Left ventricle myocardium superior (tissue), 1 donor: ENCODE data around the gene ZNRD2. TPM values are rescaled to one million over a fixed set of nuclear protein-coding genes. Genes with fewer than 3 reads are reported as not detected.
A peak's percentile ranks its signal among the peaks of the same experiment; 100 is the strongest.

Experiments
- ATAC-seq: fragments of 200-7000 bp; cut with Tn5 transposase; one replicate; pipeline ENCODE4 v1.9.1; 2020; ENCODE audit warnings: mild to moderate bottlenecking, moderate library complexity
- DNase-seq: peaks from one replicate; pipeline ENCODE4 v3.0.0-alpha.2; 2020
- intact Hi-C: fragments of 100-400 bp; cut with micrococcal nuclease; formaldehyde crosslinking; loops from one replicate; pipeline ENCODE4 v1.11.0; 2022
- total RNA-seq: library from RNA; stranded (reverse); fragmentation: NEBNext Ultra II Directional; extraction: Animal tissue kit (Norgen Biotek cat#: 25700); gene quantifications from one replicate; pipeline ENCODE4 v1.2.1, GENCODE V29; 2021
- donor health status: DM: no; HTN: yes; CAD: no; lungs with severe emphysema.

Gene ZNRD2
- total RNA-seq, 1 donor from 2014 or later, result 25.0 TPM

- ATAC-seq (no peak), DNase-seq (no peak)
- intact Hi-C loops, result loop anchor here (10.0 kb wide), 1 partner anchor 51 kb away; no protein-coding TSS in a partner anchor
Measured at GRCh38 chr11:65595543-65596281, 25.4 kb downstream of the ZNRD2 start, which contains the start of gene KCNK7. Gene KCNK7 (minus strand): TSS chr11:65595800. CDS start chr11:65595772, 28 bp downstream.

GRCh38 chr11:65596520-65596919, 26.2 kb downstream of the ZNRD2 start:
- intact Hi-C loops, result loop anchor here (10.0 kb wide), 1 partner anchor 52 kb away; no protein-coding TSS in a partner anchor
- no peak for ATAC-seq
- no peak for DNase-seq

GRCh38 chr11:65598258-65598699, 28.0 kb downstream of the ZNRD2 start:
- DNase-seq (no peak), ATAC-seq (no peak)
- intact Hi-C loops, result loop anchor here (10.0 kb wide), 1 partner anchor 53 kb away; no protein-coding TSS in a partner anchor

- intact Hi-C loops, result loop anchor here (10.0 kb wide), 1 partner anchor 55 kb away; no protein-coding TSS in a partner anchor
- DNase-seq, result no peak
- ATAC-seq, result no peak
Measured at GRCh38 chr11:65599216-65599954, 29.1 kb downstream of the ZNRD2 start.

GRCh38 chr11:65599955-65600246, 29.6 kb downstream of the ZNRD2 start:
- no peak for ATAC-seq
- no peak for DNase-seq
- intact Hi-C loops, result loop anchor here (10.0 kb wide), 1 partner anchor 55 kb away; no protein-coding TSS in a partner anchor

GRCh38 chr11:65604258-65604657, 34.0 kb downstream of the ZNRD2 start:
- DNase-seq (no peak), ATAC-seq (no peak)
- intact Hi-C loops, result no loop called here

- intact Hi-C loops, result no loop called here
- peak; percentile 95 for DNase-seq
- peak; percentile 96 for ATAC-seq
Measured at GRCh38 chr11:65606876-65607613, 36.8 kb downstream of the ZNRD2 start.

GRCh38 chr11:65607614-65608426, 37.5 kb downstream of the ZNRD2 start:
- intact Hi-C loops, result no loop called here
- no peak for DNase-seq
- no peak for ATAC-seq

GRCh38 chr11:65609229-65609628, 39.0 kb downstream of the ZNRD2 start:
- intact Hi-C loops, result no loop called here
- no peak for ATAC-seq

GRCh38 chr11:65609665-65610064, 39.4 kb downstream of the ZNRD2 start:
- intact Hi-C loops, result no loop called here
- ATAC-seq (no peak), DNase-seq (no peak)

More at GRCh38 chr11:65609229-65609628, 39.0 kb downstream of the ZNRD2 start:
- no peak for DNase-seq

- intact Hi-C loops, result no loop called here
- DNase-seq, result no peak
- ATAC-seq, result no peak
Measured at GRCh38 chr11:65610404-65610803, 40.1 kb downstream of the ZNRD2 start.

GRCh38 chr11:65611028-65611757, 40.9 kb downstream of the ZNRD2 start:
- ATAC-seq, result no peak
- DNase-seq, result peak; percentile 70
- intact Hi-C loops, result no loop called here

- no peak for DNase-seq
- intact Hi-C loops, result no loop called here
- ATAC-seq, result no peak
Measured at GRCh38 chr11:65611758-65612603, 41.7 kb downstream of the ZNRD2 start.

GRCh38 chr11:65612691-65613090, 42.4 kb downstream of the ZNRD2 start:
- ATAC-seq, result no peak
- intact Hi-C loops, result no loop called here
- DNase-seq, result no peak

GRCh38 chr11:65613091-65613928, 43.0 kb downstream of the ZNRD2 start:
- ATAC-seq, result no peak
- intact Hi-C loops, result no loop called here

GRCh38 chr11:65615229-65615949, 45.1 kb downstream of the ZNRD2 start, which contains the start of gene PCNX3:
Gene PCNX3 (plus strand): TSS chr11:65615776. CDS start chr11:65616312, 536 bp downstream.
- intact Hi-C loops, result no loop called here
- DNase-seq, result peak; percentile 100
- ATAC-seq, result peak; percentile 81

More at GRCh38 chr11:65613091-65613928, 43.0 kb downstream of the ZNRD2 start:
- DNase-seq, result peak; percentile 57
